ENCODE measurements around the gene OLFM2.

OLFM2 gene

GRCh38 chr19:9877780-9878510 is 58.4 kb downstream of the OLFM2 start:
- TF ChIP-seq CTCF (IDR thresholded peaks at IDR 0.05; ENCODE audit: control insufficient read depth, extremely low read depth, insufficient read depth), result no peak
- no peak for DNase-seq (ENCODE audit: low read depth)
- no peak overlapping the region for H3K4me3 ChIP-seq (ENCODE audit: low read depth, low read length)

GRCh38 chr19:9875796-9876195 is 60.5 kb downstream of the OLFM2 start:
- DNase-seq (ENCODE audit: low read depth), result no peak
- TF ChIP-seq CTCF (IDR thresholded peaks at IDR 0.05; ENCODE audit: control insufficient read depth, extremely low read depth, insufficient read depth), result no peak

GRCh38 chr19:9875031-9875627 is 61.2 kb downstream of the OLFM2 start:
- no peak overlapping the region for H3K4me3 ChIP-seq (ENCODE audit: low read depth, low read length)
- TF ChIP-seq CTCF (IDR thresholded peaks at IDR 0.05; ENCODE audit: control insufficient read depth, extremely low read depth, insufficient read depth), result no peak
- no peak for DNase-seq (ENCODE audit: low read depth)

More at GRCh38 chr19:9875796-9876195, 60.5 kb downstream of the OLFM2 start:
- H3K4me3 ChIP-seq (ENCODE audit: low read depth, low read length), result no peak overlapping the region

GRCh38 chr19:9872618-9873242 is 63.6 kb downstream of the OLFM2 start:
- H3K4me3 ChIP-seq (ENCODE audit: low read depth, low read length), result no peak overlapping the region
- DNase-seq (ENCODE audit: low read depth), result no peak
- no peak for TF ChIP-seq CTCF (IDR thresholded peaks at IDR 0.05; ENCODE audit: control insufficient read depth, extremely low read depth, insufficient read depth)

GRCh38 chr19:9871626-9872338 is 64.5 kb downstream of the OLFM2 start:
- no peak for TF ChIP-seq CTCF (IDR thresholded peaks at IDR 0.05; ENCODE audit: control insufficient read depth, extremely low read depth, insufficient read depth)
- peak; percentile 88 for DNase-seq (ENCODE audit: low read depth)
- H3K4me3 ChIP-seq (ENCODE audit: low read depth, low read length), result no peak overlapping the region

GRCh38 chr19:9868983-9869617 is 67.2 kb downstream of the OLFM2 start:
- no peak for DNase-seq (ENCODE audit: low read depth)
- TF ChIP-seq CTCF (IDR thresholded peaks at IDR 0.05; ENCODE audit: control insufficient read depth, extremely low read depth, insufficient read depth), result no peak

More at GRCh38 chr19:9868983-9869617, 67.2 kb downstream of the OLFM2 start:
- no peak overlapping the region for H3K4me3 ChIP-seq (ENCODE audit: low read depth, low read length)

Measured in LNCaP clone FGC (cell line).